K562 (cell line): Measurements from ENCODE around the gene RNH1. TPM values are rescaled to one million over a fixed set of nuclear protein-coding genes. Genes with fewer than 3 reads are reported as not detected.

Experiments
- ATAC-seq: fragments of 200-7000 bp; cut with Tn5 transposase; 3 replicates; pipeline ENCODE4 v1.9.1; 2020; ENCODE audit warnings: moderate library complexity
- BruUV-seq: library from RNA; stranded (reverse); fragments of 400-500 nt; replicated peaks from 2 replicates; lab custom pipeline; 2021; lab: Mats Ljungman, UMichigan
- CTCF ChIA-PET: fragments of 300-600 bp; formaldehyde crosslinking; extraction: SDS; loops from one replicate; lab custom pipeline; 2021; ENCODE audit warnings: low intra/inter-chr PET ratio; lab: Yijun Ruan, JAX
- POLR2A ChIA-PET: fragments of 300-600, 350-650 bp; sonication (Branson Sonifier 250); formaldehyde crosslinking; extraction: SDS; loops from one replicate; lab custom pipeline; 2021; ENCODE audit warnings: antibody characterized with exemption, inconsistent platforms; lab: Yijun Ruan, JAX
- DNase-seq, 4 experiments: peaks; one replicate each; pipeline versions ENCODE4 v3.0.0 to v3.0.0-alpha.2; 2011 to 2018; ENCODE audit warnings: low spot score in 3 of 4, mixed read lengths in 3 of 4; ENCODE audit errors: extremely low read depth in 1 of 4
- FAIRE-seq: peaks from 2 replicates; lab custom pipeline; 2011; peaks lifted over from hg19 to GRCh38; lab: Jason Lieb, UNC
- H2AFZ ChIP-seq: 2 replicates; pipeline ENCODE4 v1.6.0; 2011; ENCODE audit warnings: low read depth, low read length, control low read depth, inconsistent platforms
- H3K27ac ChIP-seq: fragments of 200-600 bp; 3 replicates; pipeline ENCODE4 v1.8.0; 2011; ENCODE audit warnings: low read depth, mild to moderate bottlenecking, control low read depth, inconsistent platforms, low read length, moderate library complexity, mixed read lengths; ENCODE audit errors: extremely low read depth
- H3K27me3 ChIP-seq, 2 experiments: fragments of 300-600 bp in 1 of 2; 2 replicates in 1 of 2; 3 replicates in 1 of 2; pipeline versions ENCODE4 v1.6.0 to v1.8.0; 2011; ENCODE audit warnings: inconsistent platforms in 2 of 2, low read length in 2 of 2, mild to moderate bottlenecking in 1 of 2, mixed read lengths in 1 of 2, moderate library complexity in 1 of 2; ENCODE audit not compliant: control insufficient read depth in 2 of 2, insufficient read depth in 2 of 2
- H3K36me3 ChIP-seq: fragments of 300-600 bp; 3 replicates; pipeline ENCODE4 v1.8.0; 2011; ENCODE audit warnings: mild to moderate bottlenecking, low read length, inconsistent platforms; ENCODE audit not compliant: control insufficient read depth, insufficient read depth
- H3K4me1 ChIP-seq, 2 experiments: fragments of 200-600 bp in 1 of 2; replicated peaks in 1 of 2; 2 replicates in 1 of 2; 3 replicates in 1 of 2; pipeline versions ENCODE4 v1.5.1 to v1.8.0; 2011; ENCODE audit warnings: inconsistent platforms in 2 of 2, low read length in 2 of 2, mild to moderate bottlenecking in 1 of 2, mixed read lengths in 1 of 2, moderate library complexity in 1 of 2; ENCODE audit not compliant: control insufficient read depth in 2 of 2, insufficient read depth in 2 of 2
- H3K4me2 ChIP-seq: 2 replicates; pipeline ENCODE4 v1.6.1; 2011; ENCODE audit warnings: low read length, control low read depth, inconsistent platforms, mixed read lengths; ENCODE audit not compliant: insufficient read depth
- H3K4me3 ChIP-seq: fragments of 200-600 bp; sonication (generic), shearing (Covaris generic); 2 replicates; pipeline ENCODE4 v1.5.1; 2016; ENCODE audit warnings: control low read depth, inconsistent platforms
- H3K79me2 ChIP-seq: fragments of 200-600 bp; 3 replicates; pipeline ENCODE4 v1.8.0; 2011; ENCODE audit warnings: low read length, inconsistent platforms; ENCODE audit not compliant: control insufficient read depth, insufficient read depth
- H3K9ac ChIP-seq, 2 experiments: 2 replicates each; pipeline versions ENCODE4 v1.6.0 to v1.6.1; 2011; ENCODE audit warnings: low read depth in 2 of 2, low read length in 2 of 2, control low read depth in 1 of 2, inconsistent platforms in 1 of 2, mild to moderate bottlenecking in 1 of 2, mixed read lengths in 1 of 2; ENCODE audit not compliant: insufficient read depth in 1 of 2
- H3K9me1 ChIP-seq: one replicate; pipeline ENCODE4 v1.6.0; 2011; ENCODE audit warnings: inconsistent platforms, mild to moderate bottlenecking, low read length, moderate library complexity; ENCODE audit not compliant: control insufficient read depth, insufficient read depth
- H3K9me3 ChIP-seq: replicated peaks from 2 replicates; pipeline ENCODE4 v1.5.1; 2011; ENCODE audit warnings: low read depth, low read length, inconsistent platforms; ENCODE audit not compliant: control insufficient read depth, insufficient read depth
- H4K20me1 ChIP-seq: replicated peaks from 2 replicates; pipeline ENCODE4 v1.6.1; 2011; ENCODE audit warnings: low read length, inconsistent platforms, mixed read lengths; ENCODE audit not compliant: control insufficient read depth, insufficient read depth
- CREB3 ChIP-seq: fragments of 450-650 bp; conservative IDR thresholded peaks from 2 replicates; pipeline ENCODE4 v1.6.1; 2016; ENCODE audit warnings: missing genetic modification characterization, low read depth, mild to moderate bottlenecking, missing compliant biosample characterization, moderate library complexity
- CTBP1 ChIP-seq: fragments of 450-650 bp; IDR thresholded peaks from 2 replicates; pipeline ENCODE4 v1.6.1; 2016; ENCODE audit warnings: borderline replicate concordance
- EP400 ChIP-seq: fragments of 450-650 bp; IDR thresholded peaks from 2 replicates; pipeline ENCODE4 v1.6.1; 2017; ENCODE audit warnings: antibody characterized with exemption, mild to moderate bottlenecking, moderate library complexity
- ETV6 ChIP-seq, 3 experiments: fragments of 150-350 bp in 1 of 3; sonication (generic) in 1 of 3; formaldehyde crosslinking in 1 of 3; IDR thresholded peaks; 2 replicates each; pipeline versions ENCODE4 v1.6.1 to v1.8.0; 2014 to 2022; ENCODE audit warnings: borderline replicate concordance in 2 of 3, low read depth in 2 of 3, antibody characterized with exemption in 1 of 3, low read length in 1 of 3, mild to moderate bottlenecking in 1 of 3, missing genetic modification reagents in 1 of 3
- JUN ChIP-seq, 2 experiments: sonication (generic) in 1 of 2; formaldehyde crosslinking in 1 of 2; IDR thresholded peaks; 2 replicates each; pipeline versions ENCODE4 v1.6.1 to v1.8.0; 2012 to 2022; ENCODE audit warnings: borderline replicate concordance in 2 of 2, mild to moderate bottlenecking in 2 of 2, improper control_type of control experiment in 1 of 2, low read depth in 1 of 2, low read length in 1 of 2, missing genetic modification reagents in 1 of 2
- NR1H2 ChIP-seq: sonication (generic); formaldehyde crosslinking; IDR thresholded peaks from 2 replicates; pipeline ENCODE4 v1.4.0; 2020; ENCODE audit warnings: mild to moderate bottlenecking, missing genetic modification reagents
- NR4A1 ChIP-seq, 2 experiments: fragments of 250-450 bp in 1 of 2; fragments of 450-650 bp in 1 of 2; sonication (Bioruptor Pico) in 1 of 2; IDR thresholded peaks; 2 replicates each; pipeline versions ENCODE4 v1.4.0 to v1.6.1; 2016 to 2020; ENCODE audit warnings: mild to moderate bottlenecking in 2 of 2, missing compliant biosample characterization in 1 of 2, missing genetic modification characterization in 1 of 2, moderate library complexity in 1 of 2
- PCBP2 ChIP-seq: fragments of 200-400 bp; formaldehyde crosslinking; IDR thresholded peaks from 2 replicates; pipeline ENCODE4 v1.6.1; 2018; ENCODE audit warnings: low read length, low read depth, mild to moderate bottlenecking, moderate library complexity; ENCODE audit not compliant: poor library complexity, severe bottlenecking
- POLR3G ChIP-seq: IDR thresholded peaks from 2 replicates; pipeline ENCODE4 v1.6.1; 2011; ENCODE audit not compliant: insufficient read length, insufficient replicate concordance; ENCODE audit errors: extremely low read depth
- RBM39 ChIP-seq: fragments of 200-400 bp; formaldehyde crosslinking; optimal IDR thresholded peaks from 2 replicates; pipeline ENCODE3; 2018; ENCODE audit warnings: low read depth, low read length
- YBX1 ChIP-seq: fragments of 450-650 bp; IDR thresholded peaks from 2 replicates; pipeline ENCODE4 v1.7.1; 2016; ENCODE audit warnings: mild to moderate bottlenecking
- WGBS: fragments of 100-300 bp; shearing (Covaris generic); methylation state at CpG from one replicate; pipeline ENCODE4 v1.1.6; 2016; ENCODE audit warnings: low coverage, mixed read lengths; ENCODE audit not compliant: insufficient coverage; ENCODE audit errors: missing lambda C conversion rate; 5-methylcytosine and 5-hydroxymethylcytosine counted together
- in situ Hi-C: fragments of 300-500 bp; cut with MboI; formaldehyde crosslinking; loops from 4 replicates; pipeline ENCODE4 v1.15.0; 2018; ENCODE audit warnings: inconsistent platforms, mixed read lengths
- intact Hi-C: fragments of 100-400 bp; cut with micrococcal nuclease; formaldehyde crosslinking; loops from 2 replicates; pipeline ENCODE4 v1.14.2; 2022
- polyA plus RNA-seq, 8 experiments: library from polyadenylated mRNA; depleted of rRNA in 4 of 8; stranded (reverse) in 5 of 8; unstranded in 3 of 8; fragments of >200 nt; fragmentation: Nextera tagmentation in 2 of 8; fragmentation: Illumina TruSeq in 1 of 8; extraction: Ambion mirVana in 2 of 8; extraction: Trizol in 1 of 8; gene quantifications; 2 replicates each; pipeline versions ENCODE4 v1.2.1 to v1.2.3, GENCODE V29; 2011 to 2014; ENCODE audit warnings: inconsistent platforms in 1 of 8, missing spikeins in 1 of 8
- total RNA-seq, 7 experiments: library from RNA; depleted of rRNA in 6 of 7; stranded (reverse); fragments of >200 nt in 6 of 7; fragmentation: Illumina TruSeq in 2 of 7; extraction: Trizol in 2 of 7; gene quantifications; 2 replicates each; pipeline versions ENCODE4 v1.2.1 to v1.2.3, GENCODE V29; 2011 to 2021; ENCODE audit warnings: low replicate concordance in 1 of 7
- TF ChIP-seq, protein P1 (sequence below): sonication (generic); formaldehyde crosslinking; IDR thresholded peaks from 2 replicates; pipeline ENCODE4 v1.8.0; 2022; ENCODE audit warnings: missing genetic modification reagents, mild to moderate bottlenecking, borderline replicate concordance
- TF ChIP-seq, protein P2 (sequence below): IDR thresholded peaks from 2 replicates; pipeline ENCODE4 v1.6.1; 2016; ENCODE audit warnings: missing genetic modification characterization, missing compliant biosample characterization
- TF ChIP-seq, protein P3 (sequence below): IDR thresholded peaks from 2 replicates; pipeline ENCODE4 v1.6.1; 2012; ENCODE audit warnings: low read depth, low read length, improper control_type of control experiment, borderline replicate concordance

Gene RNH1
- total and polyA plus RNA-seq, 9 of the 15 experiments (the other 6 are each of a cell fraction or from before 2014, with no cell fraction given): 2.5 to 160 (median 44.3) TPM

GRCh38 chr11:454043-454442, 53.0 kb downstream of the RNH1 start:
- no peak overlapping the region for H2AFZ ChIP-seq
- no peaks in the 10 kb centered on the region for H3K9me1 ChIP-seq
- ATAC-seq (no peak), FAIRE-seq (no peak), DNase-seq (no peak)
- ChIA-PET POLR2A (no interaction called here), CTCF (no interaction called here)
- H3K36me3 ChIP-seq: peaks cover 70% of the 10 kb centered on the region
- H3K79me2 ChIP-seq: peaks cover 94% of the 10 kb centered on the region
- H3K4me1 ChIP-seq: peaks cover 15 to 59% of the 10 kb centered on the region in 2 experiments; a peak in 4 of 5 replicates
- no peak overlapping the region for H3K4me3 ChIP-seq
- intact Hi-C loops: no loop called here
- no peaks in the 10 kb centered on the region for H3K9me3 ChIP-seq
- no peaks in the 10 kb centered on the region for H4K20me1 ChIP-seq
- in situ Hi-C loops: loop anchor here (5.0 kb wide), 1 partner anchor 48 kb away; no protein-coding TSS in a partner anchor
- no peak overlapping the region for H3K4me2 ChIP-seq
- H3K27ac ChIP-seq: no peak overlapping the region
- H3K9ac ChIP-seq: no peak overlapping the region
- WGBS: 93% methylated on average over 9 of the region's 9 CpGs
- no peaks in the 10 kb centered on the region for H3K27me3 ChIP-seq
- no TSS peak for BruUV-seq
- TF ChIP-seq CREB3 (tag) (no peak), EP400 (no peak), PCBP2 (no peak), JUN (IDR thresholded peaks at IDR 0.05; ENCODE audit: borderline replicate concordance, low read depth, low read length) (no peak), JUN (CRISPR knock-in tag; IDR thresholded peaks at IDR 0.05; ENCODE audit: borderline replicate concordance) (no peak), NR4A1 (CRISPR knock-in tag; IDR thresholded peaks at IDR 0.05) (no peak), NR4A1 (tag; IDR thresholded peaks at IDR 0.05) (no peak), RBM39 (no peak), YBX1 (no peak), ETV6 (IDR thresholded peaks at IDR 0.05; ENCODE audit: borderline replicate concordance in 1 of 2, low read depth in 2 of 2, low read length in 1 of 2) (no peak), ETV6 (CRISPR knock-in tag; IDR thresholded peaks at IDR 0.05; ENCODE audit: borderline replicate concordance) (no peak), POLR3G (no peak), NR1H2 (CRISPR knock-in tag) (no peak), CTBP1 (no peak)
- TF ChIP-seq, protein P1, sequence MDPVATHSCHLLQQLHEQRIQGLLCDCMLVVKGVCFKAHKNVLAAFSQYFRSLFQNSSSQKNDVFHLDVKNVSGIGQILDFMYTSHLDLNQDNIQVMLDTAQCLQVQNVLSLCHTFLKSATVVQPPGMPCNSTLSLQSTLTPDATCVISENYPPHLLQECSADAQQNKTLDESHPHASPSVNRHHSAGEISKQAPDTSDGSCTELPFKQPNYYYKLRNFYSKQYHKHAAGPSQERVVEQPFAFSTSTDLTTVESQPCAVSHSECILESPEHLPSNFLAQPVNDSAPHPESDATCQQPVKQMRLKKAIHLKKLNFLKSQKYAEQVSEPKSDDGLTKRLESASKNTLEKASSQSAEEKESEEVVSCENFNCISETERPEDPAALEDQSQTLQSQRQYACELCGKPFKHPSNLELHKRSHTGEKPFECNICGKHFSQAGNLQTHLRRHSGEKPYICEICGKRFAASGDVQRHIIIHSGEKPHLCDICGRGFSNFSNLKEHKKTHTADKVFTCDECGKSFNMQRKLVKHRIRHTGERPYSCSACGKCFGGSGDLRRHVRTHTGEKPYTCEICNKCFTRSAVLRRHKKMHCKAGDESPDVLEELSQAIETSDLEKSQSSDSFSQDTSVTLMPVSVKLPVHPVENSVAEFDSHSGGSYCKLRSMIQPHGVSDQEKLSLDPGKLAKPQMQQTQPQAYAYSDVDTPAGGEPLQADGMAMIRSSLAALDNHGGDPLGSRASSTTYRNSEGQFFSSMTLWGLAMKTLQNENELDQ (CRISPR knock-in tag): no peak
- TF ChIP-seq, protein P2, sequence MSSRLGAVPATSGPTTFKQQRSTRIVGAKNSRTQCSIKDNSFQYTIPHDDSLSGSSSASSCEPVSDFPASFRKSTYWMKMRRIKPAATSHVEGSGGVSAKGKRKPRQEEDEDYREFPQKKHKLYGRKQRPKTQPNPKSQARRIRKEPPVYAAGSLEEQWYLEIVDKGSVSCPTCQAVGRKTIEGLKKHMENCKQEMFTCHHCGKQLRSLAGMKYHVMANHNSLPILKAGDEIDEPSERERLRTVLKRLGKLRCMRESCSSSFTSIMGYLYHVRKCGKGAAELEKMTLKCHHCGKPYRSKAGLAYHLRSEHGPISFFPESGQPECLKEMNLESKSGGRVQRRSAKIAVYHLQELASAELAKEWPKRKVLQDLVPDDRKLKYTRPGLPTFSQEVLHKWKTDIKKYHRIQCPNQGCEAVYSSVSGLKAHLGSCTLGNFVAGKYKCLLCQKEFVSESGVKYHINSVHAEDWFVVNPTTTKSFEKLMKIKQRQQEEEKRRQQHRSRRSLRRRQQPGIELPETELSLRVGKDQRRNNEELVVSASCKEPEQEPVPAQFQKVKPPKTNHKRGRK (tag): no peak
- TF ChIP-seq, protein P3, sequence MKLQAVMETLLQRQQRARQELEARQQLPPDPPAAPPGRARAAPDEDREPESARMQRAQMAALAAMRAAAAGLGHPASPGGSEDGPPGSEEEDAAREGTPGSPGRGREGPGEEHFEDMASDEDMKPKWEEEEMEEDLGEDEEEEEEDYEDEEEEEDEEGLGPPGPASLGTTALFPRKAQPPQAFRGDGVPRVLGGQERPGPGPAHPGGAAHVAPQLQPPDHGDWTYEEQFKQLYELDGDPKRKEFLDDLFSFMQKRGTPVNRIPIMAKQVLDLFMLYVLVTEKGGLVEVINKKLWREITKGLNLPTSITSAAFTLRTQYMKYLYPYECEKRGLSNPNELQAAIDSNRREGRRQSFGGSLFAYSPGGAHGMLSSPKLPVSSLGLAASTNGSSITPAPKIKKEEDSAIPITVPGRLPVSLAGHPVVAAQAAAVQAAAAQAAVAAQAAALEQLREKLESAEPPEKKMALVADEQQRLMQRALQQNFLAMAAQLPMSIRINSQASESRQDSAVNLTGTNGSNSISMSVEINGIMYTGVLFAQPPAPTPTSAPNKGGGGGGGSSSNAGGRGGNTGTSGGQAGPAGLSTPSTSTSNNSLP: no peak
